ENCODE results near the gene DUS2.
"Not testable (repeated sequence)": the region's sequence is repeated elsewhere in the genome, so short reads cannot be mapped to it uniquely, and the experiment has no call there.

DUS2 gene

GRCh38 chr16:67989322-67990017, 33.6 kb upstream of the DUS2 start:
- no peak for TF ChIP-seq CTCF (IDR thresholded peaks at IDR 0.05; ENCODE audit: low read depth, low read length, missing control alignments)
- no peaks in the 10 kb centered on the region for H3K36me3 ChIP-seq (replicated peaks)
- no peaks in the 10 kb centered on the region for H3K27me3 ChIP-seq (replicated peaks)
- H3K27ac ChIP-seq: no peak overlapping the region
- DNase-seq: no peak
- no peak overlapping the region for H3K4me3 ChIP-seq (ENCODE audit: low read depth, low read length)
- in situ Hi-C loops (cut with HindIII; ENCODE audit: low pct_ligation_motif_present, low sequenced_read_pairs): no loop called here

DNA sequence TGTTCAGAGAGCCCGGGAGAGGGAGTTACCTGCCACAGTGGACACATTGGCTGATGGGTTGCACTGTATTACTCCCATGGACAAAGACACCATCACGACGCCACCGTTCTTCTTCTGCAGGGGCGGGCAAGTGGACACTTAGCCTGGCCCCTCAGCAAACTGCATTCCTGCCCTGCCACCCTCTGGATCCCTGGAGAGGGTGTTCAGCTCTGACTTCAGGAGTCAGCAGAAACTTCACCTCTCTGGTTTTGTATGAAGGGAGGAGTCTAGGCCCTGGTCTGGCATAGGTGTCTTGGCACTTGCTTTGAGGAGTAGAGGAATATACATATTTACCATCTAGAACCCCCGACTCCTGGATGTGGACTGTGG, 33.1 kb upstream of the DUS2 start:
- TF ChIP-seq CTCF (IDR thresholded peaks at IDR 0.05; ENCODE audit: low read depth, low read length, missing control alignments): no peak
- H3K27me3 ChIP-seq (replicated peaks): no peaks in the 10 kb centered on the region
- no peak overlapping the region for H3K4me3 ChIP-seq (ENCODE audit: low read depth, low read length)
- in situ Hi-C loops (cut with HindIII; ENCODE audit: low pct_ligation_motif_present, low sequenced_read_pairs): no loop called here
- H3K27ac ChIP-seq: no peak overlapping the region
- DNase-seq: no peak
- no peaks in the 10 kb centered on the region for H3K36me3 ChIP-seq (replicated peaks)

- DNase-seq: no peak
- TF ChIP-seq CTCF (IDR thresholded peaks at IDR 0.05; ENCODE audit: low read depth, low read length, missing control alignments): no peak
- in situ Hi-C loops (cut with HindIII; ENCODE audit: low pct_ligation_motif_present, low sequenced_read_pairs): no loop called here
- no peaks in the 10 kb centered on the region for H3K36me3 ChIP-seq (replicated peaks)
- no peak overlapping the region for H3K27ac ChIP-seq
- no peak overlapping the region for H3K4me3 ChIP-seq (ENCODE audit: low read depth, low read length)
- H3K27me3 ChIP-seq (replicated peaks): no peaks in the 10 kb centered on the region
Observed at GRCh38 chr16:67992661-67993206, 30.4 kb upstream of the DUS2 start.

GRCh38 chr16:67993207-67994039, 29.7 kb upstream of the DUS2 start:
- in situ Hi-C loops (cut with HindIII; ENCODE audit: low pct_ligation_motif_present, low sequenced_read_pairs): no loop called here
- Histone ChIP-seq H3K4me3 (ENCODE audit: low read depth, low read length) (peak overlapping the region; percentile 29), H3K36me3 (replicated peaks) (no peaks in the 10 kb centered on the region), H3K27me3 (replicated peaks) (no peaks in the 10 kb centered on the region), H3K27ac (no peak overlapping the region)
- DNase-seq: peak; percentile 35
- TF ChIP-seq CTCF (IDR thresholded peaks at IDR 0.05; ENCODE audit: low read depth, low read length, missing control alignments): peak; percentile 76

- H3K4me3 ChIP-seq (ENCODE audit: low read depth, low read length); DNase-seq: not testable (repeated sequence)
Observed at GRCh38 chr16:67994040-67994408, 29.1 kb upstream of the DUS2 start.

GRCh38 chr16:67995423-67995822, 27.7 kb upstream of the DUS2 start:
- no peak overlapping the region for H3K27ac ChIP-seq
- in situ Hi-C loops (cut with HindIII; ENCODE audit: low pct_ligation_motif_present, low sequenced_read_pairs): no loop called here
- no peaks in the 10 kb centered on the region for H3K36me3 ChIP-seq (replicated peaks)
- H3K27me3 ChIP-seq (replicated peaks): no peaks in the 10 kb centered on the region
- TF ChIP-seq CTCF (IDR thresholded peaks at IDR 0.05; ENCODE audit: low read depth, low read length, missing control alignments): no peak
- no peak overlapping the region for H3K4me3 ChIP-seq (ENCODE audit: low read depth, low read length)
- DNase-seq: no peak

More at GRCh38 chr16:67994040-67994408, 29.1 kb upstream of the DUS2 start:
- H3K36me3 ChIP-seq (replicated peaks); in situ Hi-C loops (cut with HindIII; ENCODE audit: low pct_ligation_motif_present, low sequenced_read_pairs); H3K27me3 ChIP-seq (replicated peaks); H3K27ac ChIP-seq: not testable (repeated sequence)

Measured in brain microvascular endothelial cell (primary cell).